H1 (cell line): ENCODE data around the gene LYRM4. TPM values are rescaled to one million over a fixed set of nuclear protein-coding genes. Genes with fewer than 3 reads are reported as not detected.

Experiments
- CTCF ChIA-PET: fragments of 300-600 bp; sonication (Branson Sonifier 250); formaldehyde crosslinking; loops from one replicate; lab custom pipeline; 2021; ENCODE audit not compliant: partially characterized antibody; lab: Charles Lee
- POLR2A ChIA-PET: fragments of 300-600 bp; sonication (Branson Sonifier 250); formaldehyde crosslinking; loops from one replicate; lab custom pipeline; 2021; ENCODE audit warnings: inconsistent platforms; ENCODE audit not compliant: partially characterized antibody; lab: Charles Lee
- DNase-seq, 2 experiments: peaks; one replicate each; pipeline versions ENCODE4 v3.0.0 to v3.0.0-alpha.2; 2010 to 2022; ENCODE audit warnings: low spot score in 2 of 2, low read depth in 1 of 2, mixed read lengths in 1 of 2
- FAIRE-seq: peaks from 2 replicates; lab custom pipeline; 2011; peaks lifted over from hg19 to GRCh38; lab: Jason Lieb, UNC
- H2AFZ ChIP-seq: 2 replicates; pipeline ENCODE4 v1.8.1; 2012; ENCODE audit warnings: low read length, inconsistent platforms
- H2AK5ac ChIP-seq: 2 replicates; pipeline ENCODE4 v1.6.1; 2013; ENCODE audit warnings: low read depth, low read length
- H2BK120ac ChIP-seq: replicated peaks from 2 replicates; pipeline ENCODE3; 2013; ENCODE audit warnings: low read depth, low read length, inconsistent platforms
- H2BK12ac ChIP-seq: 2 replicates; pipeline ENCODE4 v1.6.1; 2013; ENCODE audit warnings: low read depth, low read length
- H2BK15ac ChIP-seq: 2 replicates; pipeline ENCODE4 v1.6.1; 2013; ENCODE audit warnings: low read length
- H2BK20ac ChIP-seq: 2 replicates; pipeline ENCODE4 v1.6.1; 2013; ENCODE audit warnings: low read length
- H2BK5ac ChIP-seq: 2 replicates; pipeline ENCODE4 v1.6.1; 2013; ENCODE audit warnings: low read depth, low read length
- H3K14ac ChIP-seq: 2 replicates; pipeline ENCODE4 v1.6.1; 2013; ENCODE audit warnings: inconsistent platforms; ENCODE audit not compliant: insufficient read length
- H3K18ac ChIP-seq: 2 replicates; pipeline ENCODE4 v1.6.1; 2013; ENCODE audit warnings: low read length; ENCODE audit errors: extremely low read depth
- H3K23ac ChIP-seq: 2 replicates; pipeline ENCODE4 v1.6.1; 2013; ENCODE audit warnings: inconsistent platforms; ENCODE audit not compliant: insufficient read length
- H3K23me2 ChIP-seq: 2 replicates; pipeline ENCODE4 v1.6.1; 2013; ENCODE audit warnings: low read depth, low read length
- H3K27ac ChIP-seq: 2 replicates; pipeline ENCODE4 v1.6.1; 2011; ENCODE audit warnings: low read depth, low read length, inconsistent platforms
- H3K27me3 ChIP-seq, 4 experiments: replicated peaks in 1 of 4; 1 replicate in 1 of 4; 2 replicates in 3 of 4; pipeline versions ENCODE4 v1.6.1 to v1.8.1; 2011 to 2013; ENCODE audit warnings: low read length in 3 of 4, mild to moderate bottlenecking in 3 of 4, inconsistent platforms in 2 of 4, mixed read lengths in 2 of 4, moderate library complexity in 1 of 4; ENCODE audit not compliant: control insufficient read depth in 3 of 4, insufficient read depth in 3 of 4; ENCODE audit errors: extremely low read depth in 1 of 4
- H3K36me3 ChIP-seq, 4 experiments: 2 replicates each; pipeline versions ENCODE4 v1.6.1 to v1.8.1; 2011 to 2013; ENCODE audit warnings: mild to moderate bottlenecking in 4 of 4, low read length in 3 of 4, moderate library complexity in 2 of 4, control low read depth in 1 of 4, inconsistent platforms in 1 of 4; ENCODE audit not compliant: insufficient read depth in 4 of 4, control insufficient read depth in 2 of 4
- H3K4ac ChIP-seq: replicated peaks from 2 replicates; pipeline ENCODE3; 2013; ENCODE audit warnings: low read length, low read depth, mixed read lengths, inconsistent platforms; ENCODE audit not compliant: insufficient read length
- H3K4me1 ChIP-seq, 4 experiments: replicated peaks in 1 of 4; 1 replicate in 1 of 4; 2 replicates in 3 of 4; pipeline versions ENCODE4 v1.6.1 to v1.8.1; 2011 to 2013; ENCODE audit warnings: low read length in 3 of 4, inconsistent platforms in 2 of 4, mixed read lengths in 1 of 4; ENCODE audit not compliant: insufficient read depth in 4 of 4, control insufficient read depth in 3 of 4
- H3K4me2 ChIP-seq, 2 experiments: 2 replicates each; pipeline versions ENCODE4 v1.6.1 to v1.8.1; 2011 to 2013; ENCODE audit warnings: low read depth in 2 of 2, low read length in 2 of 2, control low read depth in 1 of 2, inconsistent platforms in 1 of 2, mild to moderate bottlenecking in 1 of 2; ENCODE audit not compliant: insufficient read depth in 1 of 2
- H3K4me3 ChIP-seq, 4 experiments: fragments of 200-600, 300-600 bp in 1 of 4; sonication (generic), shearing (Covaris generic), sonication (Bioruptor Twin) in 1 of 4; 2 replicates each; pipeline versions ENCODE4 v1.5.1 to v1.8.1; 2011 to 2016; ENCODE audit warnings: low read length in 4 of 4, low read depth in 3 of 4, control low read depth in 2 of 4, inconsistent platforms in 2 of 4, mild to moderate bottlenecking in 2 of 4, mixed read lengths in 1 of 4, moderate library complexity in 1 of 4; ENCODE audit not compliant: insufficient read depth in 2 of 4; ENCODE audit errors: extremely low read depth in 1 of 4
- H3K56ac ChIP-seq: replicated peaks from 2 replicates; pipeline ENCODE3; 2013; ENCODE audit warnings: low read depth, mild to moderate bottlenecking, mixed read lengths, low read length, inconsistent platforms; ENCODE audit not compliant: insufficient read length
- H3K79me1 ChIP-seq: 2 replicates; pipeline ENCODE4 v1.6.1; 2013; ENCODE audit warnings: low read depth, low read length, control low read depth
- H3K79me2 ChIP-seq, 2 experiments: 2 replicates each; pipeline versions ENCODE4 v1.6.1 to v1.8.1; 2012 to 2013; ENCODE audit warnings: low read length in 2 of 2, mild to moderate bottlenecking in 2 of 2, inconsistent platforms in 1 of 2; ENCODE audit not compliant: insufficient read depth in 2 of 2, control insufficient read depth in 1 of 2
- H3K9ac ChIP-seq, 4 experiments: replicated peaks in 1 of 4; 1 replicate in 1 of 4; 2 replicates in 3 of 4; pipeline versions ENCODE4 v1.6.1 to v1.8.1; 2011 to 2013; ENCODE audit warnings: low read depth in 3 of 4, low read length in 3 of 4, control low read depth in 2 of 4, mild to moderate bottlenecking in 2 of 4, moderate library complexity in 2 of 4, inconsistent platforms in 1 of 4; ENCODE audit errors: extremely low read depth in 1 of 4
- H3K9me3 ChIP-seq, 2 experiments: 2 replicates each; pipeline versions ENCODE4 v1.6.1 to v1.8.1; 2012 to 2013; ENCODE audit warnings: mild to moderate bottlenecking in 2 of 2, moderate library complexity in 2 of 2, control low read depth in 1 of 2, inconsistent platforms in 1 of 2, low read depth in 1 of 2, low read length in 1 of 2, mixed read lengths in 1 of 2; ENCODE audit not compliant: insufficient read depth in 2 of 2
- H4K20me1 ChIP-seq, 2 experiments: replicated peaks in 1 of 2; 2 replicates each; pipeline versions ENCODE3 to v1.8.1; 2011 to 2013; ENCODE audit warnings: inconsistent platforms in 2 of 2, low read length in 2 of 2, mild to moderate bottlenecking in 1 of 2; ENCODE audit not compliant: insufficient read depth in 2 of 2, control insufficient read depth in 1 of 2
- H4K5ac ChIP-seq: 2 replicates; pipeline ENCODE4 v1.6.1; 2013; ENCODE audit warnings: low read length, low read depth, mixed read lengths, inconsistent platforms; ENCODE audit not compliant: insufficient read length
- H4K8ac ChIP-seq: 2 replicates; pipeline ENCODE4 v1.8.0; 2013; ENCODE audit warnings: mild to moderate bottlenecking, moderate library complexity, low read length, inconsistent platforms; ENCODE audit not compliant: insufficient read depth; ENCODE audit errors: extremely low read depth
- H4K91ac ChIP-seq: replicated peaks from 2 replicates; pipeline ENCODE3; 2013; ENCODE audit warnings: low read length, mixed read lengths, inconsistent platforms; ENCODE audit not compliant: insufficient read length
- RAD21 ChIP-seq, 2 experiments: IDR thresholded peaks in 1 of 2; conservative IDR thresholded peaks in 1 of 2; 2 replicates each; pipeline ENCODE4 v1.6.1; 2011; ENCODE audit warnings: low read depth in 2 of 2, low read length in 2 of 2, improper control_type of control experiment in 1 of 2, inconsistent platforms in 1 of 2, mild to moderate bottlenecking in 1 of 2, moderate library complexity in 1 of 2
- SAP30 ChIP-seq: fragments of 300-600 bp; sonication (generic); IDR thresholded peaks from 2 replicates; pipeline ENCODE4 v1.7.1; 2012; ENCODE audit warnings: low read length, moderate library complexity, mild to moderate bottlenecking, inconsistent platforms; ENCODE audit not compliant: insufficient read depth, insufficient replicate concordance
- WGBS, 2 experiments: shearing (Covaris generic) in 1 of 2; methylation state at CpG; one replicate each; pipeline versions ENCODE4 v1.1.6 to v1.1.7; 2013 to 2015; ENCODE audit warnings: low lambda C conversion rate in 2 of 2, mixed read lengths in 2 of 2, inconsistent platforms in 1 of 2, low coverage in 1 of 2, missing lambda C conversion rate in 1 of 2; ENCODE audit not compliant: insufficient replicate concordance in 2 of 2, insufficient coverage in 1 of 2, insufficient read length in 1 of 2; ENCODE audit errors: extremely low coverage in 1 of 2, missing lambda C conversion rate in 1 of 2; 5-methylcytosine and 5-hydroxymethylcytosine counted together
- polyA plus RNA-seq, 7 experiments: library from polyadenylated mRNA; depleted of rRNA in 3 of 7; stranded (reverse) in 5 of 7; unstranded in 2 of 7; fragments of >200 nt in 5 of 7; fragments of 200-250 nt in 2 of 7; gene quantifications; 1 replicate in 5 of 7; 2 replicates in 1 of 7; 4 replicates in 1 of 7; pipeline versions ENCODE4 v1.2.1 to v1.2.3, GENCODE V29; 2011 to 2013; ENCODE audit warnings: missing spikeins in 2 of 7, mixed read lengths in 2 of 7
- total RNA-seq: library from RNA; stranded (reverse); fragmentation: NEBNext Ultra II Directional; extraction: Animal tissue kit (Norgen Biotek cat#: 25700); gene quantifications from 2 replicates; pipeline ENCODE4 v1.2.1, GENCODE V29; 2021

LYRM4 gene
- total and polyA plus RNA-seq, 2 of the 8 experiments (the other 6 are each of a cell fraction or from before 2014, with no cell fraction given) = 56.6 to 62.8 TPM

- Histone ChIP-seq H3K56ac (no peak overlapping the region), H4K91ac (no peak overlapping the region), H4K20me1 (peaks cover 0 to 4% of the 10 kb centered on the region in 2 experiments), H2BK5ac (no peak overlapping the region), H3K79me1 (peaks cover 2% of the 10 kb centered on the region; the same call in 1 of the 2 replicates), H2BK12ac (no peak overlapping the region), H3K14ac (no peak overlapping the region), H2AK5ac (no peak overlapping the region), H3K4me1 (peaks cover 0 to 2% (median 0%) of the 10 kb centered on the region in 4 experiments; a peak in 1 of 7 replicates), H4K8ac (no peak overlapping the region), H2BK120ac (no peak overlapping the region)
- TF ChIP-seq SAP30 (no peak), RAD21 (IDR thresholded peaks at IDR 0.05 in 1 of 2, conservative IDR thresholded peaks at IDR 0.05 in 1 of 2; ENCODE audit: low read depth in 2 of 2, low read length in 2 of 2) (peak; percentile 30 to 43; a peak in 3 of 4 replicates)
- TF ChIP-seq, all 59 proteins: peak for 1
- Histone ChIP-seq H3K9ac (no peak overlapping the region), H3K9me3 (no peaks in the 10 kb centered on the region), H3K23ac (no peak overlapping the region), H3K4ac (no peak overlapping the region), H3K4me3 (no peak overlapping the region), H3K27ac (no peak overlapping the region), H4K5ac (no peak overlapping the region), H2BK20ac (no peak overlapping the region), H3K27me3 (no peaks in the 10 kb centered on the region), H3K79me2 (no peaks in the 10 kb centered on the region), H3K36me3 (peaks cover 0 to 4% (median 2%) of the 10 kb centered on the region in 4 experiments; a peak in 2 of 8 replicates), H3K4me2 (no peak overlapping the region), H2BK15ac (no peak overlapping the region), H3K18ac (no peak overlapping the region), H3K23me2 (no peaks in the 10 kb centered on the region), H2AFZ (no peak overlapping the region)
- DNase-seq (no peak), FAIRE-seq (no peak)
- 88% methylated on average over 1 of the region's 1 CpG; no CpG with 5 or more reads in 1 of the 2 experiments for WGBS, 2 experiments
- ChIA-PET POLR2A (interaction anchor here (0.8 kb wide), 1 partner anchor 14 kb away, joined by 3 read pairs; no protein-coding TSS in a partner anchor), CTCF (interaction anchor here (0.6 to 11.9 kb wide), 11 partner anchors 10 to 175 kb away, joined by 3 to 129 read pairs (median 5); no protein-coding TSS in a partner anchor)
Observed at GRCh38 chr6:5220443-5220842, 40.3 kb downstream of the LYRM4 start.
